Epithelial cell of esophagus (primary cell): Measurements from ENCODE around the gene GPSM3.

Source experiments
- DNase-seq: peaks from one replicate; pipeline ENCODE4 v3.0.0; 2010; ENCODE audit warnings: low read depth
- H3K4me3 ChIP-seq: 2 replicates; pipeline ENCODE4 v1.5.1; 2011; ENCODE audit warnings: mild to moderate bottlenecking, low read length, control low read depth
- CTCF ChIP-seq: IDR thresholded peaks from 2 replicates; pipeline ENCODE4 v1.5.1; 2011; ENCODE audit warnings: low read depth, mild to moderate bottlenecking, low read length, control low read depth, inconsistent platforms; ENCODE audit not compliant: insufficient read depth; ENCODE audit errors: missing control alignments

Gene GPSM3

GRCh38 chr6:32151863-32152768 lies 40.3 kb downstream of the GPSM3 start, which contains the start of gene PRRT1:
Gene PRRT1 (minus strand): TSS chr6:32151939. CDS start chr6:32151827, 112 bp downstream.
- no peak for DNase-seq
- no peak for TF ChIP-seq CTCF
- peak within 1 kb of the TSS; percentile 94 for H3K4me3 ChIP-seq

GRCh38 chr6:32151181-32151862 lies 41.1 kb downstream of the GPSM3 start:
- no peak overlapping the region for H3K4me3 ChIP-seq
- DNase-seq, result no peak
- no peak for TF ChIP-seq CTCF

- no peak for TF ChIP-seq CTCF
- DNase-seq, result no peak
- no peak overlapping the region for H3K4me3 ChIP-seq
Observed at GRCh38 chr6:32149932-32150870, 42.2 kb downstream of the GPSM3 start.

GRCh38 chr6:32149092-32149755 lies 43.2 kb downstream of the GPSM3 start:
- no peak for DNase-seq
- H3K4me3 ChIP-seq, result peak overlapping the region; percentile 82
- no peak for TF ChIP-seq CTCF

- peak; percentile 89 for DNase-seq
- peak overlapping the region; percentile 82 for H3K4me3 ChIP-seq
- peak; percentile 55 for TF ChIP-seq CTCF
Observed at GRCh38 chr6:32148289-32149091, 44.0 kb downstream of the GPSM3 start.
